ENCODE data around the gene STOML1.

The STOML1 gene
- total RNA-seq = 6.0 reads per million, percentile 23 among the genes with 10 or more reads in this experiment

- peak; percentile 93 for DNase-seq
Observed at GRCh38 chr15:73991726-73992593, at the start of gene STOML1. Gene STOML1 (minus strand): TSS chr15:73992295. CDS start chr15:73992223, 72 bp downstream.

GRCh38 chr15:74041311-74041756 is 49.2 kb upstream of the STOML1 start:
- DNase-seq = no peak

- no peak for DNase-seq
Observed at GRCh38 chr15:74040109-74040850, 48.2 kb upstream of the STOML1 start.

- DNase-seq = no peak
Observed at GRCh38 chr15:74039656-74040010, 47.5 kb upstream of the STOML1 start.

- DNase-seq = no peak
Observed at GRCh38 chr15:74038707-74039655, 46.9 kb upstream of the STOML1 start.

- no peak for DNase-seq
Observed at GRCh38 chr15:74037171-74038117, 45.3 kb upstream of the STOML1 start.

- no peak for DNase-seq
Observed at GRCh38 chr15:74036271-74037170, 44.4 kb upstream of the STOML1 start.

GRCh38 chr15:74035121-74036017 is 43.3 kb upstream of the STOML1 start:
- no peak for DNase-seq

GRCh38 chr15:74034206-74034755 is 42.2 kb upstream of the STOML1 start:
- DNase-seq = no peak

GRCh38 chr15:74032606-74033561 is 40.8 kb upstream of the STOML1 start:
- DNase-seq = no peak

- no peak for DNase-seq
Observed at GRCh38 chr15:74032046-74032445, 40.0 kb upstream of the STOML1 start.

- no peak for DNase-seq
Observed at GRCh38 chr15:74028646-74029045, 36.6 kb upstream of the STOML1 start.

GRCh38 chr15:74027688-74028087 is 35.6 kb upstream of the STOML1 start:
- no peak for DNase-seq

GRCh38 chr15:74025436-74025835 is 33.3 kb upstream of the STOML1 start:
- DNase-seq = no peak

GRCh38 chr15:74024687-74025086 is 32.6 kb upstream of the STOML1 start:
- DNase-seq = no peak

- DNase-seq = no peak
Observed at GRCh38 chr15:74022706-74023470, 30.8 kb upstream of the STOML1 start.

- DNase-seq = no peak
Observed at GRCh38 chr15:74019734-74020133, 27.6 kb upstream of the STOML1 start.
